Activated T-helper 1 cell treated with Interleukin-2 at 50 U/mL for 16 hours (primary cell): Measurements from ENCODE around the gene LYL1.

ENCODE experiments used
- DNase-seq: peaks from one replicate; pipeline ENCODE4 v3.0.0-alpha.2; 2020; ENCODE audit warnings: low read depth

The LYL1 gene

DNA sequence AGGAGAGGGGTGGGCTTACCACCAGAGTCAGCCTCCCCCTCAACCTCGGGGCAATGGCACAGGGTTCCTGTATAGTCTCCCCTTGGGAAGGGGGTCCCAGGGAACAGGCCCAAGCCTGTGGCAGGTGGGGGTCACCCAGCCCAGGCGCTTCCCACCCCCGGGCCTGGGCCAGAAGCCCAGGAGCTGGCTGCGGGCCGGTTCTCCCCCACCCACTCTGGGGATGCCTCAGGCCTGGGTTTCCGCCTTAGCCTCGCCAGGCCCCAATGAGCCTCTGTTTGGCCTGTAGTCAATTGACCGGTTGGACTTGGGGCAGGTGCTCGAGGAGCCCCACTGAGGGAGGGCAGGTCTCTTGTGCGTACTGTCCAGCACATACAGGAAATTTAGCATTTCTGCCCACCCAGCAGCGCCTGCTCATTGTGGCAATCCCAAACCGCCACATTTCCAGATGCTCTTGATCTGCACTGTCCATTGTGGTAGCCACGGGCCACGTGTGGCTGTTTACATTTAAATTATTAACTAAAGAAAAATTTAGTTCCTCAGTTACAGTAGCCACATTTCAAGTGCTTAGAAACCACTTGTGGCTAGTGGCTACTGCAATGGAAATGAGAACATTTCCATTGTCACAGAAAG lies 9.9 kb downstream of the LYL1 start:
- no peak for DNase-seq

GRCh38 chr19:13092158-13092543 lies 10.5 kb downstream of the LYL1 start:
- no peak for DNase-seq

GRCh38 chr19:13091400-13092157 lies 11.1 kb downstream of the LYL1 start:
- no peak for DNase-seq

GRCh38 chr19:13090511-13091231 lies 12.0 kb downstream of the LYL1 start:
- DNase-seq = no peak

- no peak for DNase-seq
Observed at GRCh38 chr19:13089857-13090507, 12.7 kb downstream of the LYL1 start.

DNA sequence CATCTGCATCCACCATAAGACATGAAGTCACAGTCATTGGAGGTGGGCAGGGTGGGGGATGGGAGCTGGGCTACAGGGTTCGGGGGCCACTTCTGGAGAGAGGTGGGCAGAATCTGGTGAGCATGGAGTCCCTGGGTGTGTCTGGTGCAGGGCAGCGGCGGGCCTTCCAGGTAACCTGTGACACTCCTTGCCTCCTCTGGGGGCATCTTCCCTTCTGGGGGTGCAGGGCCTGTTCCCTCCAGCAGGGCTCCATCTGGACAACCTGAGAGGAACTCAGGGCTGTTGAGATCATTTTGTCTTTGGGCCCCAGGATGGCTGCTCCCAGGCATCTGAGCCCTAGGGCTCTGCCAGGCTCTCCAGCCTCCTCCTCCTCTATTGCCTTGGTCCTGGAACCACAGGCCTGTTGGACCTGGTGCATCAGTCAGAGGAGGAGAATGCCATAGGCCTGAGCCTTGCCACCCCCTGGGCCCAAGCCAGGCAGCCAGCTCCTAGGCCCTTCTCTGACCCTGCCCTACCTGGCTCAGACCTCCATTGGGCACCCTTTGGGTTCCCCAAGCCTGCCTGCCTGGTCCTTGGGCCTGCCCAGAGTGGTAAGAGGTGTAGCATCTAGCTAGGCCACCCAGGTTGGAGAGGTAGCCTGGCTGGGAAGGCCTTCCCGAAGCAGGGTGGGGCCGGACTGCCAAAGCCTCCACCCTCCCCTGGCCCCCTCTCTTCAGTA lies 13.4 kb downstream of the LYL1 start:
- DNase-seq = no peak

GRCh38 chr19:13087795-13088537 lies 14.7 kb downstream of the LYL1 start:
- DNase-seq = no peak

DNA sequence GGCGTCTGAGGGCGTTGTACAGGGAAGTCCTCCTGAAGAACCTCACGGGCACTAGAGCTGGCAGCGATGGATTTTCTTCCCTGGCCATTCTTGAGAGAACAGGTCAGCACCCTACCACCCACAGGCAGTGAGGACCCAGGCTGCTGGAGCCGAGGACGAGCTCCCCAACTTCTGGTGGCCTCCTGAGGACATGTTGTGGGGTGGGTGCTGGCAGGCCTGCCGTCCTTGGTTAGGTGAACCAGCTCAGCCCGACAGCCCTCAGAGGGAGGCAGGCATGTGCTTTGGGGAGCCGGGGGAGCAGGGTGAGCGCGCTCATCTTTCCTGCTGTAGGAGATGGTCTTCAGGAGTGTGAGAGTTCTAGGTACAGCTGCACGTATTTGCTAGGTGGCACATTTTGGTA lies 15.4 kb downstream of the LYL1 start:
- no peak for DNase-seq

DNA sequence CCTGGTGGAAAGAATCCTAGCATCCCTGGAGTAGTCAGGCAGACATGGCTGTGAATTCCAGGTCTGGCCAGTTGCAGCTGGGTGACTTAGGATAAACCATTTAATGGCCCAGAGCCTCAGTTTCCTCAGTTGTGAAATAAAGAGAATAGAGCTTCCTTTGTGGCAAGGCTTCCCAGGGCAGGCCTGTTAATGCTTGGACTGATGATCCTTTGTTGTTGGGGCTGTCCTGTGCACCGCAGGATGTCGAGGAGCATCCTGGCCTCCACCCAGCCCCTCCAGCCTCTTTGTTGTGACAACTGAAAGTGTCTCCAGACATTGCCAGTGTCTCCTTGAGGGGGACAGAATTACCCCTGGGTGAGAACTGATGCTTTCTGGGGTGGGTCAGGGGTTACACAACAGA lies 16.3 kb downstream of the LYL1 start:
- no peak for DNase-seq

- no peak for DNase-seq
Observed at GRCh38 chr19:13085666-13086065, 17.0 kb downstream of the LYL1 start.

DNA sequence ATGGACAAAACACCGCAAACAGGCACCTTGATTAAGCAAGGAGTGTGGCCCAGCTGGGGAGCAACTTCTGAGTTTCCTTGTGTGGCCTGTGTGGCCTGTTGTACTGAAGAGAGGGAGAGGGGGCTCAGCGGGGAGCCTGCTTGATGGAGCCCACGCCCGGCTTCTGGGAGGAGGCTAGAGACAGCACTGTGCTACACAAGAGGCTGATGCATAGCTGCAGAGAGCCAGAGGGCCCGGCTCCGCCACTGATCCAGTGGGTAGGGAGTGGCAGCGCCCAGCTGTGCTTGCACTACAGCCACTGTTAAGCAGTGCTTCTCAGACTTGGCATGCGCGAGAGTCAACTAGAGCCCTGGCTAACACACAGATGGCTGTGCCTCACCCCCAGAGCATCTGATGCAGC lies 19.0 kb downstream of the LYL1 start:
- no peak for DNase-seq

- DNase-seq = no peak
Observed at GRCh38 chr19:13083008-13083404, 19.7 kb downstream of the LYL1 start.

GRCh38 chr19:13082192-13083007 lies 20.3 kb downstream of the LYL1 start:
- DNase-seq = no peak

DNA sequence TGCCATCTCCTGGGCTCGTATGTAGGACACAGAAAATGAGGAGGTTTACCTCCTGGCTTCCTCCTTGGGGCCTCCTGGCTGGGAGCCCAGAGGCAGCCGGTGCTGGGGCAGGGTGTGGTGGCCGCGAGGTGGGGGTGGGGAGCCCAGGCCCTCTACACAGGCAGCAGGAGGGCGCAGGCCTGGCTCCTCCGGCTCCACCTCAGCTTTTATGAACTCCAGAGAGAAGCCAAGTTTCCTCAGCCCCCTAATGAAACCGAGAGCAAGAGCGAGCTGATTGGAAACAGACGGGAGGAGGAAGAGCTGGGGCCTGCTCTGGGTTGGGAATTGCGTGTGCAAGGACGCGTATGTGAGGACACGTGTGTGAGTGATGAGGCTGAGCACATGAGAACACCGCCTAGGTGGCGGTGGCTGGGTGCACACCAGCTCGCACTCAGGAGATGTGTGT lies 23.1 kb downstream of the LYL1 start:
- no peak for DNase-seq

DNA sequence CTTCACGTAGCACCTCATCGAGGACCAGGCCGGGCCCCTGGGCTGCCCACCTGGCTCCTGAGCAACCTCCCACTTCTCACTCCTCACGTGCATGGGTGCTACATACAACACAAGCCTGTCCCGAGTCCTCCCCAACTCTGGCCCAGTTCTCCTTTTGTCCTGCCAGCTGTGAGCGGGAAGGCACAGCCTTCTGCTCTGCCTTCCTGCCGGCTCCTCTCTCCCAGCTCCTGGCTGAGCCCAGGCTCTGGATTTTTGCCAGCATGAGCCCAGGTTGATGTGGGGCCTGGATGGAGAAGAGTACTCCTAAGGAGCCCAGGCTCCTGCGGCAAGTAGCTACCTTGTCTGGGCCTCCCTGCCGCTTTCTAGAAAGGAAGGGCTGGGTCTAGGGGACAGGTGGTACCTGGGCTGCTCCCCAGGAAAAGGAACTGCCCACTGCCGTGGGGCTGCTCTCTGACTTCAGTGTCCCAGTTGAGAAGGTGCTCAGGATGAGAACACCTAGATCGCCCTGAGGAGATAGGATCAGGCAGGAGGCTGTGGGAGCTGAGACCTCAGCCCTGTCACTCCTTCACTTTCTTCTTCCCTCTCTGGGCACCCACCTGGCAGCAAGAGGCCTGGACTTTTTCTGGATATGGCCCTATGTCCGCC lies 23.6 kb downstream of the LYL1 start:
- DNase-seq = no peak

DNA sequence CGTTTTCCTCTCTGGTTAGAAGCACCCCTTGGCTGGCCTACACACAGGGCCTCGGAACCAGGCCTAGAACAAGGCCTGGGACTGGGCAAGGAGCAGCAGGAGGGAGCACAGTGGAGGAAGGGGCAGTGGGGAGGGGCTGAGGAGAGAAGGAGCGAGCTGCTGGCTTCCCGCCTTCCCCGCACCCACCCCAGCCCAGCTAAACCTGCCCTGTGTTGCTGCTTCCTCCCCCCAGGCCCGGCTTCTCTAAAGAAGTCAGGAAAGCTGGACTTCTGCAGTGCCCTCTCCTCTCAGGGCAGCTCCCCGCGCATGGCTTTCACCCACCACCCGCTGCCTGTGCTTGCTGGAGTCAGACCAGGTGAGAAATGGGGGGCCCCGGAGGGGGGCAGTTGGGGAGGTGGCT lies 24.3 kb downstream of the LYL1 start:
- no peak for DNase-seq

DNA sequence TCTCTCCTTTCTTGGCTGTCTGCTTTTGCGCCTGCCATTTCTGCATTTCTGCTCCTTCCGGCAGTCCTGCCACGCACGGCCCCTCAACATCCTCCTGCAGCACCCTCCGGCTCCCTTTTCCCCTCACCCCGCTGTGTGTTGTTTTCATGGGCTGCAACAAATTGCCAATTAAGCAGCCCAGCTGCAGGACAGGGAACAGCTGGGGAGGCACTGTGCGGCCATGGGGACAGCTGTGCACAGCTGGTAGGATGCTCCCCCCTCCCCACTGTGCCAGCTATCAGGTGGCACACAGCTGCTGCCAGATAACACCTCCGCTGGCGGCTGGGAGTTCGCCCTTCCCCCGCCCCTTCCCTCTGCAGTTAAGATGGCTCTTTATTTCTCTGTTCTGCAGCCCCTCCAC lies 25.4 kb downstream of the LYL1 start:
- DNase-seq = no peak

GRCh38 chr19:13076787-13077186 lies 25.9 kb downstream of the LYL1 start:
- no peak for DNase-seq

- DNase-seq = no peak
Observed at GRCh38 chr19:13076320-13076719, 26.3 kb downstream of the LYL1 start.

DNA sequence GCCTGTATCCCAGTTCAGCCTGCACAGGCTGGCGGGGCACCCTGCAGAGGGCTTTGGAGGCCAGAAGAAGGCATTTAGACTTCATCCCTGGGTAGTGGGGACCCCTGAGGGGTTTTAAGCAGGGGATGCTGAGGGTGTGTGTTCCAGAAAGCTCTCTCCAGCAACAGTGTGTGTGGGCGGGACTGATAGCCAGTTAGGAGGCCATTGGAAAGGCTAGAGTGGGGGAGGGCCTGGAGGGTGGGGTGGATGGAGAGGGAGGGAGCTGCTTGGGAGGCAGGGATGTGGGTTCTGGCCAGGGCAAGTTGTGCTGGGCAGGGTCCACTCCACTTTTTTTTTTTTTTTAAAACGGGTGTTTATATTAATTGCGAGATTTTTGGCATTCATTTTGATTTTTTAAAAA lies 28.3 kb downstream of the LYL1 start:
- no peak for DNase-seq
